Medulla oblongata (tissue), 1 donor: ENCODE data around the gene TNIK.

Source experiments
- DNase-seq: peaks from one replicate; pipeline ENCODE4 v3.0.0-alpha.2; 2015; ENCODE audit errors: extremely low spot score

TNIK gene

GRCh38 chr3:171283183-171283847 is 176.9 kb downstream of the TNIK start:
- DNase-seq = peak; percentile 53

GRCh38 chr3:171282041-171282440 is 178.2 kb downstream of the TNIK start:
- DNase-seq = no peak

GRCh38 chr3:171281256-171281992 is 178.8 kb downstream of the TNIK start:
- no peak for DNase-seq

GRCh38 chr3:171279972-171280371 is 180.2 kb downstream of the TNIK start:
- DNase-seq = no peak

GRCh38 chr3:171278299-171278590 is 182.0 kb downstream of the TNIK start:
- no peak for DNase-seq

- DNase-seq = no peak
These were observed 182.5 kb downstream of the TNIK start for GRCh38 chr3:171277456-171278298.

GRCh38 chr3:171276923-171277322 is 183.3 kb downstream of the TNIK start:
- no peak for DNase-seq

- DNase-seq = no peak
These were observed 186.0 kb downstream of the TNIK start for GRCh38 chr3:171274222-171274621.

GRCh38 chr3:171270541-171270940 is 189.7 kb downstream of the TNIK start:
- no peak for DNase-seq

- no peak for DNase-seq
These were observed 190.7 kb downstream of the TNIK start for GRCh38 chr3:171269542-171269941.

GRCh38 chr3:171268677-171269076 is 191.5 kb downstream of the TNIK start:
- no peak for DNase-seq

- DNase-seq = no peak
These were observed 193.1 kb downstream of the TNIK start for GRCh38 chr3:171267104-171267503.

GRCh38 chr3:171266740-171267073 is 193.5 kb downstream of the TNIK start:
- no peak for DNase-seq

- DNase-seq = no peak
These were observed 194.0 kb downstream of the TNIK start for GRCh38 chr3:171266034-171266739.

- no peak for DNase-seq
These were observed 195.4 kb downstream of the TNIK start for GRCh38 chr3:171264758-171265157.

GRCh38 chr3:171262431-171262830 is 197.8 kb downstream of the TNIK start:
- no peak for DNase-seq

- DNase-seq = no peak
These were observed 198.7 kb downstream of the TNIK start for GRCh38 chr3:171261487-171261886.

GRCh38 chr3:171260899-171261298 is 199.3 kb downstream of the TNIK start:
- no peak for DNase-seq

- DNase-seq = no peak
These were observed 199.7 kb downstream of the TNIK start for GRCh38 chr3:171260466-171260865.

- no peak for DNase-seq
These were observed 201.9 kb downstream of the TNIK start for GRCh38 chr3:171258316-171258715.

GRCh38 chr3:171257251-171258203 is 202.7 kb downstream of the TNIK start:
- no peak for DNase-seq
